GM23248 (cell line): Measurements from ENCODE around the gene NPAS2. TPM values are rescaled to one million over a fixed set of nuclear protein-coding genes. Genes with fewer than 3 reads are reported as not detected.
A peak's percentile ranks its signal among the peaks of the same experiment; 100 is the strongest.

Experiments used
- DNase-seq: peaks from one replicate; pipeline ENCODE4 v3.0.0-alpha.2; 2015
- H2AFZ ChIP-seq: fragments of 200-600 bp; sonication (generic); 2 replicates; pipeline ENCODE4 v1.6.1; 2016; ENCODE audit warnings: antibody characterized with exemption
- H3F3A ChIP-seq: fragments of 200-600 bp; sonication (generic); 2 replicates; pipeline ENCODE4 v1.6.1; 2016; ENCODE audit warnings: mild to moderate bottlenecking, antibody characterized with exemption, mixed run types; ENCODE audit not compliant: insufficient read depth
- H3K27ac ChIP-seq: fragments of 200-600 bp; sonication (generic); 2 replicates; pipeline ENCODE4 v1.5.1; 2016; ENCODE audit warnings: mild to moderate bottlenecking
- H3K27me3 ChIP-seq: fragments of 200-600 bp; sonication (generic); replicated peaks from 2 replicates; pipeline ENCODE4 v1.6.1; 2016; ENCODE audit warnings: mild to moderate bottlenecking; ENCODE audit not compliant: insufficient read depth
- H3K36me3 ChIP-seq: fragments of 200-600 bp; sonication (generic); 2 replicates; pipeline ENCODE4 v1.6.1; 2016; ENCODE audit warnings: low read depth, mild to moderate bottlenecking
- H3K4me1 ChIP-seq: fragments of 200-600 bp; sonication (generic); 2 replicates; pipeline ENCODE4 v1.6.1; 2016; ENCODE audit warnings: mild to moderate bottlenecking; ENCODE audit not compliant: insufficient read depth
- H3K4me2 ChIP-seq: fragments of 200-600 bp; sonication (generic); one replicate; pipeline ENCODE4 v1.6.1; 2016; ENCODE audit warnings: mild to moderate bottlenecking; ENCODE audit not compliant: unreplicated experiment
- H3K4me3 ChIP-seq: fragments of 200-600 bp; sonication (generic); 2 replicates; pipeline ENCODE4 v1.5.1; 2016; ENCODE audit warnings: mild to moderate bottlenecking
- H3K79me2 ChIP-seq: fragments of 200-600 bp; sonication (generic); 2 replicates; pipeline ENCODE4 v1.6.1; 2016; ENCODE audit warnings: mild to moderate bottlenecking; ENCODE audit not compliant: insufficient read depth
- H3K9ac ChIP-seq: fragments of 200-600 bp; sonication (generic); 2 replicates; pipeline ENCODE4 v1.6.1; 2016; ENCODE audit warnings: mild to moderate bottlenecking
- H3K9me2 ChIP-seq: fragments of 200-600 bp; sonication (generic); 2 replicates; pipeline ENCODE4 v1.6.1; 2016; ENCODE audit warnings: mixed run types, mild to moderate bottlenecking, moderate library complexity; ENCODE audit not compliant: insufficient read depth
- H3K9me3 ChIP-seq: fragments of 200-600 bp; sonication (generic); one replicate; pipeline ENCODE4 v1.6.1; 2017; ENCODE audit warnings: low read depth
- H4K20me1 ChIP-seq: fragments of 200-600 bp; sonication (generic); 2 replicates; pipeline ENCODE4 v1.6.0; 2016; ENCODE audit not compliant: insufficient read depth
- EZH2 ChIP-seq: fragments of 200-600 bp; sonication (generic); IDR thresholded peaks from 2 replicates; pipeline ENCODE4 v1.6.1; 2018; ENCODE audit warnings: antibody characterized with exemption, mild to moderate bottlenecking; ENCODE audit not compliant: insufficient read depth, poor library complexity, severe bottlenecking
- EZH2phosphoT487 ChIP-seq: fragments of 200-600 bp; sonication (generic); IDR thresholded peaks from 2 replicates; pipeline ENCODE4 v1.6.1; 2018; ENCODE audit warnings: antibody characterized with exemption, moderate library complexity, mild to moderate bottlenecking, low read depth; ENCODE audit not compliant: insufficient read depth
- WGBS, 2 experiments: methylation state at CpG; one replicate each; pipeline ENCODE4 v1.1.6; 2015 to 2017; ENCODE audit warnings: low lambda C conversion rate in 2 of 2, low coverage in 1 of 2; ENCODE audit errors: missing lambda C conversion rate in 2 of 2; 5-methylcytosine and 5-hydroxymethylcytosine counted together
- in situ Hi-C: fragments of 300-500 bp; cut with MboI; formaldehyde crosslinking; loops from 2 replicates; pipeline ENCODE4 v1.15.0; 2020
- polyA plus RNA-seq: library from polyadenylated mRNA; unstranded; fragments of >200 nt; fragmentation: Nextera tagmentation; extraction: Ambion mirVana; gene quantifications from 2 replicates; pipeline ENCODE4 v1.2.1, GENCODE V29; 2016
- total RNA-seq: library from RNA; depleted of rRNA; stranded (reverse); fragments of >200 nt; shearing (Covaris generic); gene quantifications from 2 replicates; pipeline ENCODE4 v1.2.3, GENCODE V29; 2014

Gene NPAS2
- total and polyA plus RNA-seq, 2 experiments from 2014 or later: 3.8 to 10.8 TPM

DNA sequence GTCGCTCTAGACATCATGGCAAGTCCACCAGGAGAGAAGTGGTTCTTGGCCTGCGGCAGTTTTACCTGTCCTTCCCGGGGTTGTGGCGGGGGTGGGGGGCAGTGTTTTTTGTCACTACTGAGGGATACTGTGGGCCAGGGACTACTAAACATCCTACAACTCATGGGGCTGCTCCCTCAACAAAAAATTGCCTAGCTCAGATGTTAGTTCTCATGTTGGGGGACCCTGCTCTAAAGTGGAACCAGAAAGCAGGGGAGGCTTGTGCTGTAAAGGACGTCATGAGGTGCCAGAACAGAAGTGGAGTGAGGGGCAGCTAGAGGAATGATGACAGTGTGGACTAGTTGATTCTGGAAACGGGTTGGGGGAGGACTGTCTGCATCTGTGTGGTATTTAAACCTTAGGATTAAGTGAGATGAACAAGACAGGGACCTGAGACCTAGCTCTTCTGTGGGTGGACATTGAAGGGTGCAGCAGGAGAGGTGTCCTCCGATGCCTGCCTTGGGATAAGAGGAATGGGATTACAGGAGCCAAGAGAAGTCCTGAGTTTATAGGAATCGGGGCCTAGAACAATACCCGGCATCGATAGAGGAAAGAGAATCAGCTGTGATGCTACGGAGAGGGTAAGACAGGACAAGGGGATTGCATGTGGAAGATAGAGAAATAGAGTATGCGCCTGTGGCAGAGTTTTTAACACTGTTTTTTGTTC, 184.8 kb downstream of the NPAS2 start:
- WGBS, 2 experiments: 81 to 85% methylated on average over 9 to 12 of the region's 12 CpGs
- in situ Hi-C loops: no loop called here
- no peak overlapping the region for H2AFZ ChIP-seq

DNA sequence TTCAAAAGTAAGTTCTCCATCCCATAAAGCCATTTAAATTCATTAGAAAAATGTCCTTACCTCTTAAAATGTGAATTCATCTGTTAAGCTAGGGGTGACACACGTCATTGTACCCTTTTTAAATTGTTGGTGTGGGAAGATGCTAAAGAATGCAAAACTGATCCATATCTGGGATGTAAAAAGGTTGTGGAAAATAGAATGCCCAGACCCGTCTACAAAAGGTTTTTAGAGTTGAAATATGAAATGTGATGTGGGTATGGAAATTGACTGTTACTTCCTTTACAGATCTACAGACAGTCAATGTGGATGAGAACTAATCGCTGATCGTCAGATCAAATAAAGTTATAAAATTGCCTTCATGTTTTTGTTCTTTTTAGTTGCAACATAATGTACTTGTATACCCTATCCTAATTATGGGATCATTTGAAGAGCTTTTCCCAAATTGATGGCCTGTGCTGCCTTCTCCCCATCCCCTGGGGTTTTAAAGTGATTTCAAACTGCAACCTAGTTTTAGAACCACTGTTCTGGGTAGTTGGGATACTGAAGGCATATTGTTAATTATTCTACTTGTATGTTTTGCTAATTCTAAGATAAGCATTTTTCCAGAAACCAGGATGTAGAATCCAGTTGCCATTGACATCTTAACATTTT, 186.3 kb downstream of the NPAS2 start:
- Histone ChIP-seq H3K9me3 (no peaks in the 10 kb centered on the region), H3K27me3 (no peaks in the 10 kb centered on the region), H3K36me3 (peaks cover 56% of the 10 kb centered on the region), H2AFZ (no peak overlapping the region), H3K79me2 (peaks cover 61% of the 10 kb centered on the region), H3F3A (peaks cover 79% of the 10 kb centered on the region), H4K20me1 (0 out of 2 replicates have a peak, but pooled peaks cover 10% of the 10 kb centered on the region), H3K27ac (no peak overlapping the region), H3K9me2 (no peaks in the 10 kb centered on the region), H3K9ac (peak overlapping the region; percentile 98; the same call in 1 of the 2 replicates), H3K4me1 (peaks cover 30% of the 10 kb centered on the region), H3K4me2 (no peak overlapping the region), H3K4me3 (no peak overlapping the region)
- in situ Hi-C loops: no loop called here
- DNase-seq: no peak
- TF ChIP-seq EZH2phosphoT487 (no peak), EZH2 (no peak)
- WGBS, 2 experiments: 76 to 77% methylated on average over 4 of the region's 4 CpGs

More for the DNA sequence above, 184.8 kb downstream of the NPAS2 start:
- peaks cover 30% of the 10 kb centered on the region for H3K4me1 ChIP-seq
- no peak for TF ChIP-seq EZH2
- TF ChIP-seq EZH2phosphoT487: no peak
- peak overlapping the region; percentile 98 for H3K9ac ChIP-seq
- peaks cover 52% of the 10 kb centered on the region for H3K36me3 ChIP-seq
- 0 out of 2 replicates have a peak, but pooled peaks cover 10% of the 10 kb centered on the region for H4K20me1 ChIP-seq
- no peaks in the 10 kb centered on the region for H3K9me2 ChIP-seq
- no peaks in the 10 kb centered on the region for H3K27me3 ChIP-seq
- H3K4me2 ChIP-seq: peak overlapping the region; percentile 94
- H3K79me2 ChIP-seq: peaks cover 61% of the 10 kb centered on the region
- no peak for DNase-seq
- H3K9me3 ChIP-seq: no peaks in the 10 kb centered on the region
- peak overlapping the region; percentile 83; the same call in 1 of the 2 replicates for H3K27ac ChIP-seq
- peak overlapping the region; percentile 97 for H3K4me3 ChIP-seq
- peaks cover 66% of the 10 kb centered on the region for H3F3A ChIP-seq

DNA sequence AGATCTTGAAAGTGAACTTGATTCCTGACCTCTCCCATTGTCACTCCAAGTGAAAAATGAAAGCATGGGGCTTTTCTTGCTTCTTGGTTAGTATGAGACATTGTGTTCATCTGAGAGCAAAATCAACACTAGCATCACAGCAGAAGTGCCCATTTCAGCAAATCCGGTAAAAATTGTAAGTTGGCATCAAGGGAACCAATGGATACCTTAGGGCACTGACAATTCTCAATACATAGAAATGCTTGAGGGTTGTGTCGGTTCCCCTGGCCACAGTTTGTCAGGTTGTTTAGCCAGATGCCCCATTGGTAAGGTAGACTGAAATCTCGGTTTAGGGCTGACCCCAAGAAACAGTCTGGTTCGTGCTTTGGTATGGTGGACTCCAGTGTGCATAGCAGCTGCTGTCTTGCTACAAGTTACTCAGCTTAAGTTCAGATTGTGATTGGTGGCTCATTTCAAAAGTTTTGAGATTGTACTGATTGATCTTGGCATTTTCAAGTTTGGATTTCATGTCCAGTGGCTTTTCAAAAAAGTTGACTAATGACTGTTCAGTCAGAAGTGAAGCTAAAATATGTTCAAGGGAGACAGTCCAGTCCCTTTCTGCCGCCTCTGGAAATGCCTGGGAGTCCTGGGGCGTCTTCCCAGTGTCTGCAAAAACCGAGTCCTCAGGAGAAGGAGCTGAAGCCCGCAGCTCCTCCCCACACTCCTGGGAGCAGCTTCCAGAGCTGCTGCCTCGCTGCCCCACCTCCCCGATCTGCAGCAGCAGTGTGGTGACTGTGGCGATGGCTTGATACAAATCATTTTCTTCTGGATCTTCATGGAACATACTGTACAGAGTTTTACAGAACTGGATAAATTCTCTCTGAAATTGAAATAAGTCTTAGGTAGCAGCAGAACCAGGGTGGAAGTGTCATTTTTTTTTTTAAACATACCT, 187.7 kb downstream of the NPAS2 start:
- Histone ChIP-seq H3K9ac (peak overlapping the region; percentile 19; the same call in 1 of the 2 replicates), H3K4me1 (peaks cover 26% of the 10 kb centered on the region), H3K4me2 (no peak overlapping the region), H3K4me3 (no peak overlapping the region), H3F3A (peaks cover 91% of the 10 kb centered on the region), H3K9me2 (no peaks in the 10 kb centered on the region), H2AFZ (no peak overlapping the region), H3K27me3 (no peaks in the 10 kb centered on the region), H4K20me1 (0 out of 2 replicates have a peak, but pooled peaks cover 10% of the 10 kb centered on the region), H3K79me2 (peaks cover 55% of the 10 kb centered on the region), H3K27ac (peak overlapping the region; percentile 19; the same call in 1 of the 2 replicates), H3K36me3 (peaks cover 56% of the 10 kb centered on the region), H3K9me3 (no peaks in the 10 kb centered on the region)
- no peak for TF ChIP-seq EZH2
- no peak for TF ChIP-seq EZH2phosphoT487
- 61 to 63% methylated on average over 11 of the region's 11 CpGs for WGBS, 2 experiments
- DNase-seq: no peak
- in situ Hi-C loops: no loop called here

DNA sequence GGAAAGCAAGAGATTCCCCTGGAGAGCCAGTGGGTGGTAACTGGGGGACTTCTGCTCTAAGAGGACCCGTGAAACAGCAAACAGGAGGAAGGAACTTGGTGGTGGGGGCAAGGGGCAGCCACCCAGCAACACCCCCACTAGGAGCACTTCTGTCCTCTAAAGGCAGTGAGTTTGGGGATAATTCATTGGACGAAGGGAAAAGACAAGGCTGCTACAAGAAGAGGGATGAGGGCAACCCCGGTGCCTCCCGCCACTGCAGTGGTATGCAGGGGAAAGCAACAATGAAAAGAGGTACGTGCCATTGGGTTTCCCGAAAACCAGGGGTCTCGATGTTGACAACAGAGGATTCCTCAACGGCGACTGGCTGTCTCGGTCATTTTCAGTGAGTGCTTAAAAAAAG, 191.2 kb downstream of the NPAS2 start:
- Histone ChIP-seq H3K4me3 (no peak overlapping the region), H3K27ac (no peak overlapping the region), H3F3A (peaks cover 59% of the 10 kb centered on the region), H3K9ac (no peak overlapping the region), H3K79me2 (peaks cover 27% of the 10 kb centered on the region), H3K4me2 (no peak overlapping the region), H3K9me2 (no peaks in the 10 kb centered on the region), H2AFZ (no peak overlapping the region), H3K4me1 (peaks cover 3% of the 10 kb centered on the region; the same call in 1 of the 2 replicates), H3K27me3 (no peaks in the 10 kb centered on the region), H4K20me1 (no peaks in the 10 kb centered on the region), H3K9me3 (no peaks in the 10 kb centered on the region), H3K36me3 (peaks cover 33% of the 10 kb centered on the region)
- in situ Hi-C loops: no loop called here
- WGBS, 2 experiments: 90 to 91% methylated on average over 10 of the region's 10 CpGs
- no peak for TF ChIP-seq EZH2phosphoT487
- DNase-seq: no peak
